A549 (cell line): ENCODE data around the gene NPNT. TPM values are rescaled to one million over a fixed set of nuclear protein-coding genes. Genes with fewer than 3 reads are reported as not detected.

Experiments
- ATAC-seq, 2 experiments: fragments of 200-7000 bp in 1 of 2; fragments of >200 bp in 1 of 2; cut with Nextera tagmentation in 1 of 2; cut with Tn5 transposase in 1 of 2; 3 replicates each; pipeline versions ENCODE4 v1.8.0 to v1.9.1; 2018 to 2020; ENCODE audit warnings: mild to moderate bottlenecking in 1 of 2, moderate library complexity in 1 of 2
- CTCF ChIA-PET: fragments of 300-600 bp; sonication (Branson Sonifier 250); formaldehyde crosslinking; extraction: SDS; loops from one replicate; lab custom pipeline; 2021; ENCODE audit warnings: antibody characterized with exemption, inconsistent platforms; lab: Yijun Ruan, JAX
- POLR2A ChIA-PET: fragments of 350-600 bp; formaldehyde crosslinking; extraction: SDS; loops from one replicate; lab custom pipeline; 2021; ENCODE audit warnings: antibody characterized with exemption, inconsistent platforms; lab: Yijun Ruan, JAX
- DNase-seq, 2 experiments: peaks; one replicate each; pipeline versions ENCODE4 v3.0.0 to v3.0.0-alpha.2; 2011 to 2016; ENCODE audit warnings: low read depth in 1 of 2, low spot score in 1 of 2
- FAIRE-seq: peaks from 2 replicates; lab custom pipeline; 2011; peaks lifted over from hg19 to GRCh38; lab: Jason Lieb, UNC
- H3K27ac ChIP-seq, 2 experiments: fragments of >200 bp; sonication (Bioruptor Twin); formaldehyde crosslinking; 3 replicates each; pipeline ENCODE4 v1.5.1; 2016 to 2017
- H3K4me1 ChIP-seq: fragments of >200 bp; sonication (Bioruptor Twin); formaldehyde crosslinking; 3 replicates; pipeline ENCODE4 v1.6.1; 2016
- H3K4me2 ChIP-seq: fragments of >200 bp; sonication (Bioruptor Twin); formaldehyde crosslinking; 3 replicates; pipeline ENCODE4 v1.6.1; 2016
- H3K4me3 ChIP-seq: fragments of >200 bp; sonication (Bioruptor Twin); formaldehyde crosslinking; 3 replicates; pipeline ENCODE4 v1.5.1; 2016
- H3K9me3 ChIP-seq: fragments of >200 bp; sonication (Bioruptor Twin); formaldehyde crosslinking; 3 replicates; pipeline ENCODE4 v1.6.1; 2016
- CBX8 ChIP-seq: fragments of 200-600 bp; sonication (generic); IDR thresholded peaks from 2 replicates; pipeline ENCODE4 v1.6.1; 2016
- FOSB ChIP-seq: fragments of 250-450 bp; sonication (Bioruptor Pico); IDR thresholded peaks from 2 replicates; pipeline ENCODE4 v1.5.0; 2020; ENCODE audit warnings: mild to moderate bottlenecking, moderate library complexity
- GATA3 ChIP-seq: IDR thresholded peaks from 2 replicates; pipeline ENCODE4 v1.6.1; 2012; ENCODE audit warnings: borderline replicate concordance
- HEYL ChIP-seq: fragments of 250-450 bp; sonication (Bioruptor Pico); IDR thresholded peaks from 2 replicates; pipeline ENCODE4 v1.8.0; 2021; ENCODE audit warnings: mild to moderate bottlenecking, moderate library complexity
- HOXB5 ChIP-seq: fragments of 250-450 bp; sonication (Bioruptor Pico); IDR thresholded peaks from 2 replicates; pipeline ENCODE4 v1.5.0; 2020; ENCODE audit warnings: mild to moderate bottlenecking, moderate library complexity
- JUNB ChIP-seq: fragments of >200 bp; sonication (Bioruptor Twin); formaldehyde crosslinking; IDR thresholded peaks from 2 replicates; pipeline ENCODE4 v1.6.1; 2016
- KDM1A ChIP-seq: fragments of 200-600 bp; sonication (generic); IDR thresholded peaks from 2 replicates; pipeline ENCODE4 v1.6.1; 2016; ENCODE audit warnings: low read depth, mild to moderate bottlenecking
- MAFK ChIP-seq: fragments of 450-650 bp; IDR thresholded peaks from 2 replicates; pipeline ENCODE4 v1.6.1; 2014; ENCODE audit not compliant: partially characterized antibody
- NPAS2 ChIP-seq: fragments of 250-450 bp; sonication (Bioruptor Pico); IDR thresholded peaks from 2 replicates; pipeline ENCODE4 v1.8.0; 2022; ENCODE audit warnings: mild to moderate bottlenecking, moderate library complexity, borderline replicate concordance
- POLR2AphosphoS2 ChIP-seq: conservative IDR thresholded peaks from 2 replicates; pipeline ENCODE4 v1.6.1; 2012; ENCODE audit warnings: low read length, improper control_type of control experiment, inconsistent platforms
- RCOR1 ChIP-seq: fragments of 150-350 bp; IDR thresholded peaks from 2 replicates; pipeline ENCODE4 v1.6.1; 2014; ENCODE audit warnings: antibody characterized with exemption, low read length, low read depth
- RNF2 ChIP-seq: fragments of 200-600 bp; sonication (generic); IDR thresholded peaks from 2 replicates; pipeline ENCODE4 v1.6.1; 2016; ENCODE audit warnings: low read depth, mild to moderate bottlenecking, antibody characterized with exemption, moderate library complexity, borderline replicate concordance
- SMC3 ChIP-seq: fragments of >200 bp; sonication (Bioruptor Twin); formaldehyde crosslinking; IDR thresholded peaks from 3 replicates; pipeline ENCODE4 v1.6.1; 2018; ENCODE audit warnings: inconsistent platforms
- ZFP36 ChIP-seq: fragments of 450-650 bp; IDR thresholded peaks from 2 replicates; pipeline ENCODE4 v1.6.1; 2014; ENCODE audit warnings: borderline replicate concordance; ENCODE audit not compliant: partially characterized antibody
- WGBS: methylation state at CpG from one replicate; pipeline ENCODE4 v1.1.6; 2017; ENCODE audit errors: missing lambda C conversion rate; 5-methylcytosine and 5-hydroxymethylcytosine counted together
- polyA plus RNA-seq, 4 experiments: library from polyadenylated mRNA; depleted of rRNA in 3 of 4; stranded (reverse); fragments of >200 nt; fragmentation: RNase III in 1 of 4; extraction: RNeasy Plus Mini Kit Qiagen cat#74134 plus additional on column Dnase treatment in 1 of 4; gene quantifications; 2 replicates in 3 of 4; 3 replicates in 1 of 4; pipeline ENCODE4 v1.2.3, GENCODE V29; 2011 to 2017
- TF ChIP-seq, protein P1 (sequence below): fragments of >200 bp; sonication (Bioruptor Twin); formaldehyde crosslinking; IDR thresholded peaks from 3 replicates; pipeline ENCODE4 v1.6.1; 2016
- TF ChIP-seq, protein P2 (sequence below): fragments of 450-650 bp; IDR thresholded peaks from 2 replicates; pipeline ENCODE4 v1.6.1; 2014; ENCODE audit warnings: antibody characterized with exemption
- TF ChIP-seq, protein P3 (sequence below): IDR thresholded peaks from 2 replicates; pipeline ENCODE4 v1.6.1; 2012
- TF ChIP-seq, protein P4 (sequence below): fragments of >200 bp; sonication (Bioruptor Twin); formaldehyde crosslinking; IDR thresholded peaks from 2 replicates; pipeline ENCODE4 v1.6.1; 2016
- TF ChIP-seq, protein P5 (sequence below): fragments of 250-450 bp; sonication (Bioruptor Pico); IDR thresholded peaks from 2 replicates; pipeline ENCODE4 v1.5.0; 2020; ENCODE audit warnings: low read depth, mild to moderate bottlenecking, moderate library complexity

NPNT gene
- polyA plus RNA-seq, 2 of the 4 experiments (the other 2 are of a cell fraction) = 0.32 to 0.56 TPM

DNA sequence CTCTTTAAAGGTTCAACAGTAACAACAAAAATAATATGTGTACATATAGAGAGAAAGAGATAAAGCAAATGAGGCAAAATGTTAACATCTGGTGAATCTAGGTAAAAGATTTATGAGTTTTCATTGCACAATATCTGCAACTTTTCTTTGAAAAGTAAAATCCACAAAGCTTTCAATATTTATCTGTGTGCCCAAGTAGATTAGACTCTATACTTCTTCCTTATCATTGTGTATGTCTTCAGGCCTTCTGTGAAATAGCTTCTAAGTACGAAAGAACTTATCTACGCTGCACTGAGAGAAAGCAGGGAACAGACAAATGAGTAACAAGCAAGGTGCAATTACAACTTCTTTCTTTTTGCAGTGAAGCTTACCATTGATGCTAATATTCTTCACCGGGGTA lies 81.6 kb downstream of the NPNT start:
- no peak for ATAC-seq
- no peak for FAIRE-seq

DNA sequence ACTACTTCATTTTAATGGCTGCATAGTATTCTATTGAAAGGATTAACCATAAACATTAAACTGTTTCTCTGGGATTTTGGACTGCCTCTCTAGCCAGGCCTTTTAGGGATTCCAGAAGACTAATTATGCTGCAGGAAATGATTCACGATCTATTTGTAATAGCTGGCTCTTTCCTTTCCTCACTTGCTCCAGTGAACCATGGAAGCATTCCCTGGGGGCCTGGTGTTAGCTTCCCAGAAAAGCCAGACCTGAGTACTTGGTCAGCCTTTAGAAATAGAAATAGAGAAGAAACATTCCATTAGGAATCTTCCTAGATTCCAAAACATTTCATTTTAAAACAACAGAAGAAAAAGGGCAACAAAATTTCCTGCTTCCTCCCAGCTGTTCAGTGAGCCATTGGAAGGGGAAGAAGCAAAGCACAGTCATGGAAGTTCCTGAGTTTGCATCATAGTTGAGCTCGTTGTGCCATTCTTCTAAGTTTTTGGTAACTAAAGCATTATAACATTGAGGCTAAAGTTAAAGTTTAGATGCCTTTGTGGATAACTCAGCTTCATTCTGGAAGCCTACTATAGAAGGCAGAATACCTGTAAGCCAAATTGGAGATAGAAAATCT lies 83.5 kb downstream of the NPNT start:
- Histone ChIP-seq H3K9me3 (no peaks in the 10 kb centered on the region), H3K4me1 (no peaks in the 10 kb centered on the region), H3K27ac (no peak overlapping the region), H3K4me2 (no peak overlapping the region), H3K4me3 (no peak overlapping the region)
- TF ChIP-seq POLR2AphosphoS2 (no peak), RNF2 (no peak), RCOR1 (no peak), GATA3 (no peak), NPAS2 (CRISPR knock-in tag) (no peak), HOXB5 (CRISPR knock-in tag) (no peak), CBX8 (no peak), JUNB (no peak), MAFK (no peak), SMC3 (no peak), FOSB (CRISPR knock-in tag) (no peak), ZFP36 (no peak), KDM1A (no peak), HEYL (CRISPR knock-in tag) (no peak)
- TF ChIP-seq, protein P1, sequence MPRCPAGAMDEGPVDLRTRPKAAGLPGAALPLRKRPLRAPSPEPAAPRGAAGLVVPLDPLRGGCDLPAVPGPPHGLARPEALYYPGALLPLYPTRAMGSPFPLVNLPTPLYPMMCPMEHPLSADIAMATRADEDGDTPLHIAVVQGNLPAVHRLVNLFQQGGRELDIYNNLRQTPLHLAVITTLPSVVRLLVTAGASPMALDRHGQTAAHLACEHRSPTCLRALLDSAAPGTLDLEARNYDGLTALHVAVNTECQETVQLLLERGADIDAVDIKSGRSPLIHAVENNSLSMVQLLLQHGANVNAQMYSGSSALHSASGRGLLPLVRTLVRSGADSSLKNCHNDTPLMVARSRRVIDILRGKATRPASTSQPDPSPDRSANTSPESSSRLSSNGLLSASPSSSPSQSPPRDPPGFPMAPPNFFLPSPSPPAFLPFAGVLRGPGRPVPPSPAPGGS = no peak
- TF ChIP-seq, protein P2, sequence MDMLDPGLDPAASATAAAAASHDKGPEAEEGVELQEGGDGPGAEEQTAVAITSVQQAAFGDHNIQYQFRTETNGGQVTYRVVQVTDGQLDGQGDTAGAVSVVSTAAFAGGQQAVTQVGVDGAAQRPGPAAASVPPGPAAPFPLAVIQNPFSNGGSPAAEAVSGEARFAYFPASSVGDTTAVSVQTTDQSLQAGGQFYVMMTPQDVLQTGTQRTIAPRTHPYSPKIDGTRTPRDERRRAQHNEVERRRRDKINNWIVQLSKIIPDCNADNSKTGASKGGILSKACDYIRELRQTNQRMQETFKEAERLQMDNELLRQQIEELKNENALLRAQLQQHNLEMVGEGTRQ = no peak
- TF ChIP-seq, protein P3, sequence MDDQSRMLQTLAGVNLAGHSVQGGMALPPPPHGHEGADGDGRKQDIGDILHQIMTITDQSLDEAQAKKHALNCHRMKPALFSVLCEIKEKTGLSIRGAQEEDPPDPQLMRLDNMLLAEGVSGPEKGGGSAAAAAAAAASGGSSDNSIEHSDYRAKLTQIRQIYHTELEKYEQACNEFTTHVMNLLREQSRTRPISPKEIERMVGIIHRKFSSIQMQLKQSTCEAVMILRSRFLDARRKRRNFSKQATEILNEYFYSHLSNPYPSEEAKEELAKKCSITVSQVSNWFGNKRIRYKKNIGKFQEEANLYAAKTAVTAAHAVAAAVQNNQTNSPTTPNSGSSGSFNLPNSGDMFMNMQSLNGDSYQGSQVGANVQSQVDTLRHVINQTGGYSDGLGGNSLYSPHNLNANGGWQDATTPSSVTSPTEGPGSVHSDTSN = no peak
- TF ChIP-seq, protein P4, sequence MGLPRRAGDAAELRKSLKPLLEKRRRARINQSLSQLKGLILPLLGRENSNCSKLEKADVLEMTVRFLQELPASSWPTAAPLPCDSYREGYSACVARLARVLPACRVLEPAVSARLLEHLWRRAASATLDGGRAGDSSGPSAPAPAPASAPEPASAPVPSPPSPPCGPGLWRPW = no peak
- DNase-seq (no peak), FAIRE-seq (no peak), ATAC-seq (no peak)
- ChIA-PET POLR2A (no interaction called here), CTCF (no interaction called here)
- WGBS = 20% methylated on average over 2 of the region's 2 CpGs

More for the DNA sequence above, 81.6 kb downstream of the NPNT start:
- no peak overlapping the region for H3K4me2 ChIP-seq
- no peak for DNase-seq
- no peaks in the 10 kb centered on the region for H3K4me1 ChIP-seq
- no peak overlapping the region for H3K4me3 ChIP-seq
- 84% methylated on average over 3 of the region's 3 CpGs for WGBS
- ChIA-PET CTCF (no interaction called here), POLR2A (no interaction called here)
- H3K9me3 ChIP-seq = no peaks in the 10 kb centered on the region
- H3K27ac ChIP-seq = no peak overlapping the region
- TF ChIP-seq ZFP36 = no peak
- TF ChIP-seq, protein P1 = no peak
- TF ChIP-seq, protein P5, sequence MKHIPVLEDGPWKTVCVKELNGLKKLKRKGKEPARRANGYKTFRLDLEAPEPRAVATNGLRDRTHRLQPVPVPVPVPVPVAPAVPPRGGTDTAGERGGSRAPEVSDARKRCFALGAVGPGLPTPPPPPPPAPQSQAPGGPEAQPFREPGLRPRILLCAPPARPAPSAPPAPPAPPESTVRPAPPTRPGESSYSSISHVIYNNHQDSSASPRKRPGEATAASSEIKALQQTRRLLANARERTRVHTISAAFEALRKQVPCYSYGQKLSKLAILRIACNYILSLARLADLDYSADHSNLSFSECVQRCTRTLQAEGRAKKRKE (CRISPR knock-in tag) = no peak
- TF ChIP-seq HOXB5 (CRISPR knock-in tag) = no peak
- TF ChIP-seq GATA3 = no peak
